Smooth muscle cell (in vitro differentiated cells): ENCODE measurements around the gene ACLY. TPM values are rescaled to one million over a fixed set of nuclear protein-coding genes. Genes with fewer than 3 reads are reported as not detected.
"Not testable (repeated sequence)": the region's sequence is repeated elsewhere in the genome, so short reads cannot be mapped to it uniquely, and the experiment has no call there.

Source experiments
- DNase-seq: peaks from one replicate; lab custom pipeline; 2025; ENCODE audit not compliant: unreplicated experiment; lab: John Stamatoyannopoulos, UW
- H2AFZ ChIP-seq: fragments of 200-600 bp; sonication (generic); 2 replicates; pipeline ENCODE4 v1.6.0; 2016; ENCODE audit warnings: antibody characterized with exemption, low read depth, mild to moderate bottlenecking
- H3F3A ChIP-seq: fragments of 200-600 bp; sonication (generic); 2 replicates; pipeline ENCODE4 v1.6.0; 2017; ENCODE audit warnings: antibody characterized with exemption, low read depth
- H3K27ac ChIP-seq: fragments of 200-600 bp; sonication (generic); 2 replicates; pipeline ENCODE4 v1.5.1; 2016; ENCODE audit warnings: low read depth, mild to moderate bottlenecking
- H3K27me3 ChIP-seq: fragments of 200-600 bp; sonication (generic); 2 replicates; pipeline ENCODE4 v1.6.1; 2016; ENCODE audit warnings: low read depth, mild to moderate bottlenecking
- H3K36me3 ChIP-seq: fragments of 200-600 bp; sonication (generic); 2 replicates; pipeline ENCODE4 v1.5.1; 2016; ENCODE audit warnings: low read depth
- H3K4me1 ChIP-seq: fragments of 200-600 bp; sonication (generic); 2 replicates; pipeline ENCODE4 v1.5.1; 2016; ENCODE audit warnings: low read depth
- H3K4me2 ChIP-seq: fragments of 200-600 bp; sonication (generic); 2 replicates; pipeline ENCODE4 v1.6.0; 2016; ENCODE audit warnings: mild to moderate bottlenecking
- H3K4me3 ChIP-seq: fragments of 200-600 bp; sonication (generic); 2 replicates; pipeline ENCODE4 v1.5.1; 2016; ENCODE audit warnings: mild to moderate bottlenecking
- H3K79me2 ChIP-seq: fragments of 200-600 bp; sonication (generic); 2 replicates; pipeline ENCODE4 v1.6.0; 2016; ENCODE audit warnings: low read depth, mild to moderate bottlenecking
- H3K9ac ChIP-seq: fragments of 200-600 bp; sonication (generic); 2 replicates; pipeline ENCODE4 v1.6.0; 2016; ENCODE audit warnings: low read depth
- H3K9me3 ChIP-seq: fragments of 200-600 bp; sonication (generic); replicated peaks from 2 replicates; pipeline ENCODE4 v1.5.1; 2016; ENCODE audit warnings: low read depth
- H4K20me1 ChIP-seq: fragments of 200-600 bp; sonication (generic); 2 replicates; pipeline ENCODE4 v1.6.0; 2016; ENCODE audit warnings: low read depth
- WGBS: methylation state at CpG from one replicate; pipeline ENCODE4 v1.1.7; 2016; ENCODE audit warnings: low lambda C conversion rate; 5-methylcytosine and 5-hydroxymethylcytosine counted together
- polyA plus RNA-seq: library from polyadenylated mRNA; unstranded; fragments of >200 nt; fragmentation: Nextera tagmentation; extraction: Ambion mirVana; gene quantifications from 2 replicates; pipeline ENCODE4 v1.2.1, GENCODE V29; 2016
- total RNA-seq: library from RNA; depleted of rRNA; stranded (reverse); fragments of >200 nt; gene quantifications from 2 replicates; pipeline ENCODE4 v1.2.3, GENCODE V29; 2014
- TF ChIP-seq, protein P1 (sequence below): fragments of 200-600 bp; sonication (generic); IDR thresholded peaks from 2 replicates; pipeline ENCODE4 v1.5.1; 2017; ENCODE audit warnings: borderline replicate concordance, mild to moderate bottlenecking, antibody characterized with exemption; ENCODE audit not compliant: insufficient read depth, poor library complexity, severe bottlenecking

Gene ACLY
- total and polyA plus RNA-seq, 2 experiments from 2014 or later: 172 to 188 TPM

DNA sequence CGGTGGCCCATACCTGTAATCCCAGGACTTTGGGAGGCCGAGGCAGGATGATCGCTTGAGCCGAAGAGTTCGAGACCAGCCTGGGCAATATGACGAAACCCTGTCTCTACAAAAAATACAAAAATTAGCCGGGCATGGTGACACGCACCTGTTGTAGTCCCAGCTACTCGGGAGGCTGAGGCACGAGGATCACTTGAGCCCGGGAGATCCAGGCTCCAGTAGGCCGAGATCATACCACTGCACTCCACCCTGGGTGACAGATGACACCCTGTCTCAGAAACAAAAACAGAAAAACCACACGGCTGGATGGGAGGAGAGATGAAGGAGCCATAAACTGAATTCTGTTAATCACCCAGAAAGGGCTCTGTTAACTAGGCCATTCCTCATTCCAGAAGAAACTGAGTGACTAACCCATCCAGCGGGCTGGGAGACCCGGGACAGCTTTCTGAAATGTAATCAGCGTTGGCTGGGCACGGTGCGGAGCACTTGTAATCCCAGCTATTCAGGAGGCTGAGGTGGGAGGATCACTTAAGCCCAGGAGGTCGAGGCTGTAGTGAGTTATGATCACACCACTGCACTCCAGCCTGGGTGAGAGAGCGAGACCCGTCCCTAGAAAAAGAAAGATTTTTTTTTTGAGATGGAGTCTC is 82.1 kb downstream of the ACLY start:
- Histone ChIP-seq H3K27me3 (no peaks in the 10 kb centered on the region), H3K36me3 (no peaks in the 10 kb centered on the region), H3K79me2 (peaks cover 8% of the 10 kb centered on the region), H3K4me1 (peaks cover 11% of the 10 kb centered on the region), H3K9me3 (no peaks in the 10 kb centered on the region), H3K4me3 (peak overlapping the region; percentile 94), H3K4me2 (peak overlapping the region; percentile 99), H3K27ac (no peak overlapping the region), H2AFZ (peak overlapping the region; percentile 93), H4K20me1 (no peaks in the 10 kb centered on the region), H3K9ac (no peak overlapping the region), H3F3A (no peaks in the 10 kb centered on the region)
- TF ChIP-seq, protein P1, sequence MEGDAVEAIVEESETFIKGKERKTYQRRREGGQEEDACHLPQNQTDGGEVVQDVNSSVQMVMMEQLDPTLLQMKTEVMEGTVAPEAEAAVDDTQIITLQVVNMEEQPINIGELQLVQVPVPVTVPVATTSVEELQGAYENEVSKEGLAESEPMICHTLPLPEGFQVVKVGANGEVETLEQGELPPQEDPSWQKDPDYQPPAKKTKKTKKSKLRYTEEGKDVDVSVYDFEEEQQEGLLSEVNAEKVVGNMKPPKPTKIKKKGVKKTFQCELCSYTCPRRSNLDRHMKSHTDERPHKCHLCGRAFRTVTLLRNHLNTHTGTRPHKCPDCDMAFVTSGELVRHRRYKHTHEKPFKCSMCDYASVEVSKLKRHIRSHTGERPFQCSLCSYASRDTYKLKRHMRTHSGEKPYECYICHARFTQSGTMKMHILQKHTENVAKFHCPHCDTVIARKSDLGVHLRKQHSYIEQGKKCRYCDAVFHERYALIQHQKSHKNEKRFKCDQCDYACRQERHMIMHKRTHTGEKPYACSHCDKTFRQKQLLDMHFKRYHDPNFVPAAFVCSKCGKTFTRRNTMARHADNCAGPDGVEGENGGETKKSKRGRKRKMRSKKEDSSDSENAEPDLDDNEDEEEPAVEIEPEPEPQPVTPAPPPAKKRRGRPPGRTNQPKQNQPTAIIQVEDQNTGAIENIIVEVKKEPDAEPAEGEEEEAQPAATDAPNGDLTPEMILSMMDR: no peak
- DNase-seq: no peak
- WGBS: 62% methylated on average over 21 of the region's 21 CpGs

DNA sequence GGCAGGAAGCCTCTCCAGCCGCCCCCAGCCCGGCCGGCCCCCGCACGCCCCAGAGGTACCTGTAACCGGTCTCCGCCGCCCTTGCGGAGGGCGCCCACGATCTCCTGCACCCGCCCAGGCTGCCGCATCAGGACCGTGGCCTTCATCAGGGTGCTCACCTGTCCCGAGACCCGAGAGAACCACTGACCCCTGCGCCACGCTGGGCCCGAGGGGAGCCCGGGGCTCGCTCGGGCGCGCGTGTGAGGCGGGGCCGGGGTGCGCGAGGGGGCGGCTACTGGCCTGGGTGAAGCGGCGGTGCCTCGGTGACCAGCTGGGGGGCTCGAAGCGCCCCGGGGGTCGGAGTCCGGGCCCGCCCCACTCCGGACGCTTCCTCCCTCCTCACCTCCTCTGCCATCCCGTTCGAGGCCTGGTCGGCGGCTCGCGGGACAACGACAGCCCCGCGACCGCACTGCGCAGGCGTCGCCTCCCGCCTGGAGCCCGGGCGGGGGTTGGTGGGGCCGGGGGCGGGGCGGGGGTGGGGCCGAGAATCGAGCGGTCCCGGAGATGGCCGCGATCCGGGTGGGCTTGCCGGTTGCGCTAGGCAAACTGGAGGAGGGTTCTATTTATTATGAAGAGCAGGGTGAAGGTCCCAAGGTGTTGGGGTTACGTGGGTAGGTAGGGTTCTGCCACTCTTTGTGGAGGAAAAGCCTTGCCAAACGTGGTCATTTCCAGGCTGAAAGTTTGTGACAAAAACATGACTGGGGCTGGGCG is 82.8 kb downstream of the ACLY start, which contains the start of gene NT5C3B:
Gene NT5C3B, minus strand, starts transcription at position 433 of the 750 bp plus-strand sequence. Its CDS starts 39 bp downstream, at position 394.
- no peaks in the 10 kb centered on the region for H3K36me3 ChIP-seq
- peaks cover 11% of the 10 kb centered on the region for H3K4me1 ChIP-seq
- H3K27me3 ChIP-seq: no peaks in the 10 kb centered on the region
- no peak within 1 kb of the TSS for H3K27ac ChIP-seq
- peaks cover 8% of the 10 kb centered on the region for H3K79me2 ChIP-seq
- peak within 1 kb of the TSS; percentile 94 for H3K4me3 ChIP-seq
- TF ChIP-seq, protein P1: no peak
- whole genome bisulfite sequencing: 5% methylated on average over 27 of the region's 72 CpGs
- peak within 1 kb of the TSS; percentile 99 for H3K4me2 ChIP-seq
- peak within 1 kb of the TSS; percentile 93 for H2AFZ ChIP-seq
- H4K20me1 ChIP-seq: no peaks in the 10 kb centered on the region
- H3K9ac ChIP-seq: peak within 1 kb of the TSS; percentile 66
- no peaks in the 10 kb centered on the region for H3F3A ChIP-seq
- H3K9me3 ChIP-seq: no peaks in the 10 kb centered on the region
- DNase-seq: peak; percentile 13

DNA sequence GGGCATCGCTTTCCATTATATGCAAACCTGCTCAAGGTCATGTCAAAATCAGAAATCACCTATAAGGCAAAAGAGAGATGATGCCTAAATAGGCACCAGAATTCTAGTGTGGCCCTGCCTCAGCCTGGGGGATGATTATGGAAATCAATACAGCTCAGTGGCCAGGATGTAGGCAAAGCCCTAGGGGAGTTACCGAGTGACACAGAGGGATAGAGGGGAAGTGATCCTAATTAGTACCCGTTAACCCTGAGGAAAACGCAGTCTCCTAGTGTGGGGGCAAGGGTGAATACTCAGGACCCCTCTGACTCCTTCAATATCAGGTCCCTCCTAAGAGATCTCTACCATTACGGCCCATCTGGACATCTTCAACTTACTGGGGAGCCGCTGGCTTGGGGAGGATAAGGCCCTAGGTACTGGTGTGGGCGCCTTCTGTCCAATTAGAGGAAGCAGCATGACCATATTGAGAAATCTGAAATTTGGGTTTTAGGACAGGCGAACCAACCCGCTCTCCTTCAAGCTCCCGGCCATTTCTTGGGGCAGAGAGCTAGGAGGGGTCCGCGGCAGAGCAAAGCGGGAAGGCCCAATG is 83.4 kb downstream of the ACLY start:
- H3K79me2 ChIP-seq: peaks cover 8% of the 10 kb centered on the region
- TF ChIP-seq, protein P1: no peak
- peaks cover 11% of the 10 kb centered on the region for H3K4me1 ChIP-seq
- H3K4me2 ChIP-seq: peak overlapping the region; percentile 99
- no peak overlapping the region for H3K27ac ChIP-seq
- peak overlapping the region; percentile 94 for H3K4me3 ChIP-seq
- H3K36me3 ChIP-seq: no peaks in the 10 kb centered on the region
- H3K27me3 ChIP-seq: no peaks in the 10 kb centered on the region
- H4K20me1 ChIP-seq: no peaks in the 10 kb centered on the region
- H3K9ac ChIP-seq: peak overlapping the region; percentile 66
- 19% methylated on average over 12 of the region's 13 CpGs for WGBS
- DNase-seq: no peak
- H2AFZ ChIP-seq: peak overlapping the region; percentile 93
- no peaks in the 10 kb centered on the region for H3F3A ChIP-seq
- H3K9me3 ChIP-seq: no peaks in the 10 kb centered on the region

DNA sequence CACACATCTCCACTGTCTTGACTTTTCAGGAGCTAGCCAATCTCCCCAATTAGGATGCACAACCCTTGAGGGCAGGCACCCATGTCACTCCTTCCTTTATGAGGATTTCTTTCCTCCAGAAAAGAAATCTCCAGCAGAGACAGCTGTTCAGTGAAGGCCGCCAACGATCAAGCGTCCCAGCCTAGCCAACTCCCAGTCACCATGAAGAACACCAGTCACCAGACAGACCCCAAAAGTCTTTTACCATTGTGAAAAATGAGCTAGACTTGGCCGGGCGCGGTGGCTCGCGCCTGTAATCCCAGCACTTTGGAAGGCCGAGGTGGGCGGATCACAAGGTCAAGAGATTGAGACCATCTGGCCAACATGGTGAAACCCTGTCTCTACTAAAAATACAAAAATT is 88.8 kb downstream of the ACLY start:
- not testable (repeated sequence) for H3K9me3 ChIP-seq, H3K27ac ChIP-seq, H3K9ac ChIP-seq, H3K4me3 ChIP-seq, H4K20me1 ChIP-seq, H3K36me3 ChIP-seq, H3K4me1 ChIP-seq, H3K79me2 ChIP-seq, H2AFZ ChIP-seq, H3K4me2 ChIP-seq, H3F3A ChIP-seq, H3K27me3 ChIP-seq, DNase-seq
- WGBS: 88% methylated on average over 10 of the region's 10 CpGs
